Ishikawa (cell line): ENCODE results near the gene STX3.

Experiments
- CEBPB ChIP-seq: IDR thresholded peaks from 2 replicates; pipeline ENCODE4 v1.6.1; 2012
- CREB1 ChIP-seq: IDR thresholded peaks from 2 replicates; pipeline ENCODE4 v1.6.1; 2012; ENCODE audit warnings: low read depth
- EGR1 ChIP-seq: IDR thresholded peaks from 2 replicates; pipeline ENCODE4 v1.6.1; 2012
- EP300 ChIP-seq: IDR thresholded peaks from 2 replicates; pipeline ENCODE4 v1.6.1; 2012; ENCODE audit warnings: borderline replicate concordance
- FOXM1 ChIP-seq: IDR thresholded peaks from 2 replicates; pipeline ENCODE4 v1.6.1; 2012; ENCODE audit warnings: low read depth, borderline replicate concordance
- NFIC ChIP-seq: IDR thresholded peaks from 2 replicates; pipeline ENCODE4 v1.6.1; 2012
- RAD21 ChIP-seq: IDR thresholded peaks from 2 replicates; pipeline ENCODE4 v1.6.1; 2012; ENCODE audit warnings: low read depth
- TAF1 ChIP-seq: IDR thresholded peaks from 2 replicates; pipeline ENCODE4 v1.6.1; 2012; ENCODE audit warnings: low read depth, mild to moderate bottlenecking
- TCF12 ChIP-seq: IDR thresholded peaks from 2 replicates; pipeline ENCODE4 v1.6.1; 2012; ENCODE audit warnings: low read depth
- TEAD4 ChIP-seq: IDR thresholded peaks from 2 replicates; pipeline ENCODE4 v1.6.1; 2012
- YY1 ChIP-seq: IDR thresholded peaks from 2 replicates; pipeline ENCODE4 v1.6.1; 2012; ENCODE audit warnings: low read depth
- ZBTB7A ChIP-seq: IDR thresholded peaks from 2 replicates; pipeline ENCODE4 v1.6.1; 2012; ENCODE audit warnings: low read depth
- TF ChIP-seq, protein P1 (sequence below): IDR thresholded peaks from 2 replicates; pipeline ENCODE4 v1.6.1; 2012; ENCODE audit warnings: low read depth, mild to moderate bottlenecking
- TF ChIP-seq, protein P2 (sequence below): IDR thresholded peaks from 2 replicates; pipeline ENCODE4 v1.6.1; 2012
- TF ChIP-seq, protein P3 (sequence below): IDR thresholded peaks from 2 replicates; pipeline ENCODE4 v1.6.1; 2012

STX3 gene

DNA sequence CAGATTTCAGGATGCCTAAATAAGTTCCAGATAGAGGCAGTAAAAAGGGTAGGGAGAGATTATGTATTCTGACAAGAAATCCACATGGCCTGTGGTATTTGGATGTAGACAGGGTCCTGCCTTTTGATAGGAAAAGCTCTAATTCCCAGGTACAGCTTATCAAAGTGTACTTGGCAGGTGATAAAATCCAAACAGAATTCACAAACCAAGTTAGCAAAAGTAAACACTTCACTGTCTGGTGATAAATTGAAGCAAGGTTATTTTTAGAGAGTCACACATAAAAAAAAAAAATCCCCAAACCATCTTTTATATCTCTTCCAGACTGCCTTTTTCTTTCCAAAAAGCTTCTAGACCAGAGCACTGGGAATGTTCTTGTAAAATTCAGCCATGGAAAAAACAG is 84.4 kb downstream of the STX3 start:
- no peak for TF ChIP-seq TEAD4
- no peak for TF ChIP-seq EGR1
- no peak for TF ChIP-seq EP300
- TF ChIP-seq TCF12 = no peak
- TF ChIP-seq, protein P1, sequence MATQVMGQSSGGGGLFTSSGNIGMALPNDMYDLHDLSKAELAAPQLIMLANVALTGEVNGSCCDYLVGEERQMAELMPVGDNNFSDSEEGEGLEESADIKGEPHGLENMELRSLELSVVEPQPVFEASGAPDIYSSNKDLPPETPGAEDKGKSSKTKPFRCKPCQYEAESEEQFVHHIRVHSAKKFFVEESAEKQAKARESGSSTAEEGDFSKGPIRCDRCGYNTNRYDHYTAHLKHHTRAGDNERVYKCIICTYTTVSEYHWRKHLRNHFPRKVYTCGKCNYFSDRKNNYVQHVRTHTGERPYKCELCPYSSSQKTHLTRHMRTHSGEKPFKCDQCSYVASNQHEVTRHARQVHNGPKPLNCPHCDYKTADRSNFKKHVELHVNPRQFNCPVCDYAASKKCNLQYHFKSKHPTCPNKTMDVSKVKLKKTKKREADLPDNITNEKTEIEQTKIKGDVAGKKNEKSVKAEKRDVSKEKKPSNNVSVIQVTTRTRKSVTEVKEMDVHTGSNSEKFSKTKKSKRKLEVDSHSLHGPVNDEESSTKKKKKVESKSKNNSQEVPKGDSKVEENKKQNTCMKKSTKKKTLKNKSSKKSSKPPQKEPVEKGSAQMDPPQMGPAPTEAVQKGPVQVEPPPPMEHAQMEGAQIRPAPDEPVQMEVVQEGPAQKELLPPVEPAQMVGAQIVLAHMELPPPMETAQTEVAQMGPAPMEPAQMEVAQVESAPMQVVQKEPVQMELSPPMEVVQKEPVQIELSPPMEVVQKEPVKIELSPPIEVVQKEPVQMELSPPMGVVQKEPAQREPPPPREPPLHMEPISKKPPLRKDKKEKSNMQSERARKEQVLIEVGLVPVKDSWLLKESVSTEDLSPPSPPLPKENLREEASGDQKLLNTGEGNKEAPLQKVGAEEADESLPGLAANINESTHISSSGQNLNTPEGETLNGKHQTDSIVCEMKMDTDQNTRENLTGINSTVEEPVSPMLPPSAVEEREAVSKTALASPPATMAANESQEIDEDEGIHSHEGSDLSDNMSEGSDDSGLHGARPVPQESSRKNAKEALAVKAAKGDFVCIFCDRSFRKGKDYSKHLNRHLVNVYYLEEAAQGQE = no peak
- TF ChIP-seq, protein P2, sequence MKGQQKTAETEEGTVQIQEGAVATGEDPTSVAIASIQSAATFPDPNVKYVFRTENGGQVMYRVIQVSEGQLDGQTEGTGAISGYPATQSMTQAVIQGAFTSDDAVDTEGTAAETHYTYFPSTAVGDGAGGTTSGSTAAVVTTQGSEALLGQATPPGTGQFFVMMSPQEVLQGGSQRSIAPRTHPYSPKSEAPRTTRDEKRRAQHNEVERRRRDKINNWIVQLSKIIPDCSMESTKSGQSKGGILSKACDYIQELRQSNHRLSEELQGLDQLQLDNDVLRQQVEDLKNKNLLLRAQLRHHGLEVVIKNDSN = no peak
- no peak for TF ChIP-seq NFIC
- TF ChIP-seq ZBTB7A = no peak
- no peak for TF ChIP-seq RAD21
- no peak for TF ChIP-seq TAF1
- no peak for TF ChIP-seq YY1
- no peak for TF ChIP-seq FOXM1

DNA sequence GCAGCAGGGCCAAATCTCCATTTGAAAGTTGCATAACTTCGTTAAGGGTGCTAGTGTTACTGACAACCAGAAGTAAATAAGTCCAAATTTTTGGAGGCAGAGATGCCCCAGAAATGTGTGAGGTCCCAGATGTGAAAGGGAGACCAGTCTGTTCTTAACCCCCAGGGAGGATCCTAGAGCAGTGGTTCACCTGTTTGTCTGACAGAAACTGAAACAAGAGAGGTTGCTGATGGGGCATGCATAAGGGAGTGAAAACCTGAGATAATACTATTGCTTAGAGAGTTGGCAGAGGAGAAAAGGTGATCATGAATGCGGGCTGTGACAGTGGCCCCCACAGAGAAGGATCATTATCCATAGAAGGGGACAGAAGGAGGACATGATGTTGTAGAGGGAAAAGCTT is 86.3 kb downstream of the STX3 start:
- TF ChIP-seq, protein P3, sequence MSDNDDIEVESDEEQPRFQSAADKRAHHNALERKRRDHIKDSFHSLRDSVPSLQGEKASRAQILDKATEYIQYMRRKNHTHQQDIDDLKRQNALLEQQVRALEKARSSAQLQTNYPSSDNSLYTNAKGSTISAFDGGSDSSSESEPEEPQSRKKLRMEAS = no peak
- no peak for TF ChIP-seq TEAD4
- no peak for TF ChIP-seq EP300
- TF ChIP-seq TCF12 = no peak
- TF ChIP-seq CEBPB = no peak
- no peak for TF ChIP-seq FOXM1

- peak; percentile 78 for TF ChIP-seq NFIC
- TF ChIP-seq EGR1 = no peak
These were observed 87.1 kb downstream of the STX3 start for GRCh38 chr11:59842316-59842715.

DNA sequence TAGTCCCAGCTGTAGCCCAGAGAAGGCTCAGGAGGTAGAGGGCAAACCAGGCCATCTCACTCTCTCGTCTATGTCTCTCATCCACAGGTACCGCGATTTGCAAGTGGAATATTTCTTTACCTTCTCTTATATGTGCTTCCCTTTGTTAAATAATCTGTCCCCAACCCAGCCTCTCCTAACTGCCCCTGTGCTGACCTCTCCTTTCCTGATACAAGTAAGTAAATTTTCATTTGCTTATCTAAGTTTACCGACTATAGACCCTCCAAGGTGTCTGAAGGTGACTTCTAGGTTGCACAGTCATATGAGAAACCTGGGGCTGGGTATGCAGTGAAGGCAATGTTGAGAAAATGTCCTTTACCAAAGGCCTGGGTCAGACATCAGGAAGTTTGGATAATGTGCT is 90.2 kb downstream of the STX3 start, which contains the start of gene CBLIF:
Gene CBLIF (minus strand): TSS at position 101 of the 400 bp plus-strand sequence. CDS start 46 bp downstream, at position 55.
- TF ChIP-seq ZBTB7A (no peak), EGR1 (no peak), TAF1 (no peak)

- TF ChIP-seq, protein P2 = no peak
- no peak for TF ChIP-seq TCF12
- TF ChIP-seq, protein P3 = no peak
- no peak for TF ChIP-seq EP300
- no peak for TF ChIP-seq CEBPB
- TF ChIP-seq, protein P1 = no peak
- TF ChIP-seq CREB1 = no peak
- TF ChIP-seq RAD21 = no peak
- TF ChIP-seq FOXM1 = no peak
- no peak for TF ChIP-seq EGR1
- no peak for TF ChIP-seq TEAD4
- TF ChIP-seq YY1 = no peak
- TF ChIP-seq NFIC = no peak
- no peak for TF ChIP-seq TAF1
- TF ChIP-seq ZBTB7A = no peak
These were observed 91.4 kb downstream of the STX3 start for GRCh38 chr11:59846556-59846955.

DNA sequence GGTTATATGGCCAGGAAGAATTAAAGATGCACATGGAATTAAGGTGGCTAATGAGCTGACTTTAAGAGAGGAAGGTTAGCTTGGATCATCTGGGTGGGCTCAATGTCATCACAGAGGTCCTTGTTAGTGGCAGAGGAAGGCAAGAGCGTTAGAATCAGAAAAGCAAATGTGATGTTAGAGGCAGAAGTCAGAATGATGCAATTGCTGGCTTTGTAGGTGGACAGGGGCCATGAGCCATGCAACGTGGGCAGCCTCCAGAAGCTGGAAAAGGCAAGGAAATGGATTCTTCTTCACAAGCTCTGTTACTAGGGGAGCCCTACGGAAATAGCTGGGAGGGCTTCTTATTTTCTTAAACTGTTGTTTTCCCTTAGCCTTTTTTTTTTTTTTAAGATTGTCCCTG is 92.5 kb downstream of the STX3 start:
- TF ChIP-seq, protein P2 = no peak
- no peak for TF ChIP-seq TCF12
- TF ChIP-seq FOXM1 = no peak
- no peak for TF ChIP-seq CEBPB
- TF ChIP-seq, protein P3 = no peak
- no peak for TF ChIP-seq CREB1
- no peak for TF ChIP-seq EP300
- no peak for TF ChIP-seq YY1
- TF ChIP-seq, protein P1 = no peak
- TF ChIP-seq EGR1 = no peak
- TF ChIP-seq ZBTB7A = no peak
- TF ChIP-seq TAF1 = no peak
- TF ChIP-seq RAD21 = no peak
- no peak for TF ChIP-seq TEAD4
- no peak for TF ChIP-seq NFIC
